Thyroid gland (tissue), 4 donors: ENCODE results near the gene TMEM74B.
A peak's percentile ranks its signal among the peaks of the same experiment; 100 is the strongest.

Experiments used
- CTCF ChIP-seq, 6 experiments: fragments of 200-600 bp in 3 of 6; fragments of 450-650 bp in 3 of 6; sonication (generic) in 3 of 6; IDR thresholded peaks; one replicate each; pipeline ENCODE4 v1.5.1; 2016 to 2019; ENCODE audit warnings: antibody characterized with exemption in 6 of 6, mild to moderate bottlenecking in 2 of 6, inconsistent platforms in 1 of 6, moderate library complexity in 1 of 6
- POLR2A ChIP-seq, 2 donors: fragments of 450-650 bp; IDR thresholded peaks; one replicate each; pipeline ENCODE4 v1.6.1; 2017; ENCODE audit warnings: antibody characterized with exemption in 2 of 2, mild to moderate bottlenecking in 2 of 2, moderate library complexity in 1 of 2

GRCh38 chr20:1185790-1186334 lies 1.1 kb upstream of the TMEM74B start:
- TF ChIP-seq CTCF (IDR thresholded peaks at IDR 0.05) (peak in 4 of 6 experiments; percentile 15 to 61 (median 26)), POLR2A (IDR thresholded peaks at IDR 0.05) (no peak)
